ENCODE results near the gene POLD1.

DNA sequence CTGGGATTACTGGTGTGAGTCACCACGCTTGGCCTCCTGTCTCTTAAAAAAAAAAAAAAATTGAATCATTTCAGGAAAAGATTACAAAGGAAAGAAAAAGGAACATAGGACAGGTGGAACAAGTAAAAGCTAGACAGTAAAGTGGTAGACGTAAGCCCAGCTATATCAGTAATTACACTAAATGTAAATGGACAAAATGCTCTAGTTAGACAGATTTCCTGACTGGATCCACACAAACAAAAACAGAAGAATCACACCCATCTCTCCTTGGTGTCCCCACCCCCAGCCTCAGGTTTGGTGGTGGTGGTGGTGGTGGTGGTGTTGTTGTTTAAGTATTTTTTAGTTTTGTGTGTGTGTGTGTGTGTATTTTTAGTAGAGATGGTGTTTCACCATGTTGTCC is 28.3 kb downstream of the POLD1 start:
- TF ChIP-seq, protein P1, sequence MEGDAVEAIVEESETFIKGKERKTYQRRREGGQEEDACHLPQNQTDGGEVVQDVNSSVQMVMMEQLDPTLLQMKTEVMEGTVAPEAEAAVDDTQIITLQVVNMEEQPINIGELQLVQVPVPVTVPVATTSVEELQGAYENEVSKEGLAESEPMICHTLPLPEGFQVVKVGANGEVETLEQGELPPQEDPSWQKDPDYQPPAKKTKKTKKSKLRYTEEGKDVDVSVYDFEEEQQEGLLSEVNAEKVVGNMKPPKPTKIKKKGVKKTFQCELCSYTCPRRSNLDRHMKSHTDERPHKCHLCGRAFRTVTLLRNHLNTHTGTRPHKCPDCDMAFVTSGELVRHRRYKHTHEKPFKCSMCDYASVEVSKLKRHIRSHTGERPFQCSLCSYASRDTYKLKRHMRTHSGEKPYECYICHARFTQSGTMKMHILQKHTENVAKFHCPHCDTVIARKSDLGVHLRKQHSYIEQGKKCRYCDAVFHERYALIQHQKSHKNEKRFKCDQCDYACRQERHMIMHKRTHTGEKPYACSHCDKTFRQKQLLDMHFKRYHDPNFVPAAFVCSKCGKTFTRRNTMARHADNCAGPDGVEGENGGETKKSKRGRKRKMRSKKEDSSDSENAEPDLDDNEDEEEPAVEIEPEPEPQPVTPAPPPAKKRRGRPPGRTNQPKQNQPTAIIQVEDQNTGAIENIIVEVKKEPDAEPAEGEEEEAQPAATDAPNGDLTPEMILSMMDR (conservative IDR thresholded peaks at IDR 0.05; ENCODE audit: low read length), result no peak
- no peak for TF ChIP-seq EZH2phosphoT487 (IDR thresholded peaks at IDR 0.05; ENCODE audit: borderline replicate concordance, low read depth, low read length)

Measured in OCI-LY7 (cell line).